Skeletal muscle tissue (tissue), 4 donors: ENCODE measurements around the gene PCDHGB7. TPM values are rescaled to one million over a fixed set of nuclear protein-coding genes. Genes with fewer than 3 reads are reported as not detected.
"Not testable (repeated sequence)": the region's sequence is repeated elsewhere in the genome, so short reads cannot be mapped to it uniquely, and the experiment has no call there.

Source experiments
- H3K27ac ChIP-seq: one replicate; pipeline ENCODE4 v1.7.0; 2013; ENCODE audit warnings: mild to moderate bottlenecking, low read depth, low read length, inconsistent platforms
- H3K27me3 ChIP-seq, 3 donors: one replicate each; pipeline ENCODE4 v1.7.0; 2013; ENCODE audit warnings: low read length in 3 of 3; ENCODE audit not compliant: control insufficient read depth in 3 of 3, insufficient read depth in 3 of 3
- H3K36me3 ChIP-seq, 3 donors: one replicate each; pipeline ENCODE4 v1.7.0; 2013; ENCODE audit warnings: low read length in 3 of 3; ENCODE audit not compliant: control insufficient read depth in 3 of 3, insufficient read depth in 3 of 3
- H3K4me1 ChIP-seq, 3 donors: one replicate each; pipeline ENCODE4 v1.7.0; 2013; ENCODE audit warnings: low read length in 3 of 3, mild to moderate bottlenecking in 3 of 3; ENCODE audit not compliant: control insufficient read depth in 3 of 3, insufficient read depth in 3 of 3
- H3K4me3 ChIP-seq, 3 donors: one replicate each; pipeline ENCODE4 v1.7.0; 2013; ENCODE audit warnings: low read length in 3 of 3
- H3K9ac ChIP-seq, 3 donors: one replicate each; pipeline ENCODE4 v1.7.0; 2013; ENCODE audit warnings: low read length in 3 of 3, mild to moderate bottlenecking in 3 of 3, moderate library complexity in 2 of 3, low read depth in 1 of 3
- H3K9me3 ChIP-seq, 3 donors: one replicate each; pipeline ENCODE4 v1.7.0; 2013; ENCODE audit warnings: low read length in 3 of 3; ENCODE audit not compliant: control insufficient read depth in 3 of 3
- total RNA-seq: library from RNA; depleted of rRNA; stranded (reverse); fragments of >200 nt; gene quantifications from one replicate; pipeline ENCODE4 v1.2.3, GENCODE V29; 2014
- donor health status: Osteomylitis.

The PCDHGB7 gene
- total RNA-seq, 1 donor from 2014 or later, result 7.3 TPM

- Histone ChIP-seq H3K9ac (peak within 1 kb of the TSS; percentile 36 to 83 (median 43)), H3K27ac (no peak within 1 kb of the TSS), H3K9me3 (peaks cover 10 to 25% (median 16%) of the 10 kb centered on the region in 3 donors), H3K4me1 (peaks cover 0 to 13% (median 6%) of the 10 kb centered on the region in 3 donors), H3K36me3 (peaks cover 2 to 20% (median 4%) of the 10 kb centered on the region in 3 donors), H3K4me3 (peak within 1 kb of the TSS; percentile 67 to 73 (median 70)), H3K27me3 (peaks cover 0 to 7% (median 6%) of the 10 kb centered on the region in 3 donors)
Measured at GRCh38 chr5:141412854-141413539, 4.5 kb upstream of the PCDHGB7 start, which contains the start of gene PCDHGA10. Gene PCDHGA10, plus strand, starts transcription at chr5:141412987. Its CDS starts 189 bp downstream, at chr5:141413176.

- H3K27ac ChIP-seq, result no peak overlapping the region
- peak overlapping the region in 2 of 3 donors; percentile 25 to 43 for H3K9ac ChIP-seq
- H3K4me3 ChIP-seq, result peak overlapping the region; percentile 55 to 70 (median 67)
- peaks cover 14 to 28% (median 20%) of the 10 kb centered on the region in 3 donors for H3K9me3 ChIP-seq
- peaks cover 0 to 19% (median 8%) of the 10 kb centered on the region in 3 donors for H3K4me1 ChIP-seq
- peaks cover 0 to 7% (median 6%) of the 10 kb centered on the region in 3 donors for H3K27me3 ChIP-seq
- H3K36me3 ChIP-seq, result peaks cover 2 to 22% (median 4%) of the 10 kb centered on the region in 3 donors
Measured at GRCh38 chr5:141413540-141414069, 3.9 kb upstream of the PCDHGB7 start.

GRCh38 chr5:141414548-141415274 is 2.8 kb upstream of the PCDHGB7 start:
- H3K36me3 ChIP-seq, result peaks cover 4 to 24% (median 5%) of the 10 kb centered on the region in 3 donors
- peak overlapping the region in 2 of 3 donors; percentile 49 to 67 for H3K4me3 ChIP-seq
- not testable (repeated sequence) for H3K27ac ChIP-seq, H3K27me3 ChIP-seq, H3K9ac ChIP-seq
- H3K9me3 ChIP-seq, result peaks cover 19 to 27% (median 21%) of the 10 kb centered on the region in 3 donors
- peaks cover 0 to 23% (median 16%) of the 10 kb centered on the region in 3 donors for H3K4me1 ChIP-seq

GRCh38 chr5:141415275-141415618 is 2.2 kb upstream of the PCDHGB7 start:
- Histone ChIP-seq H3K4me1 (peaks cover 0 to 26% (median 15%) of the 10 kb centered on the region in 3 donors), H3K9me3 (peaks cover 21 to 24% (median 21%) of the 10 kb centered on the region in 3 donors), H3K36me3 (peaks cover under 1 to 19% (median 7%) of the 10 kb centered on the region in 3 donors)
- not testable (repeated sequence) for H3K4me3 ChIP-seq, H3K27ac ChIP-seq, H3K27me3 ChIP-seq, H3K9ac ChIP-seq

- H3K27me3 ChIP-seq, result peaks cover 2 to 3% (median 2%) of the 10 kb centered on the region in 3 donors
- H3K36me3 ChIP-seq, result peaks cover 6 to 19% (median 7%) of the 10 kb centered on the region in 3 donors
- no peak overlapping the region for H3K9ac ChIP-seq
- H3K4me3 ChIP-seq, result peak overlapping the region; percentile 26 to 58 (median 37)
- H3K27ac ChIP-seq, result no peak overlapping the region
- H3K4me1 ChIP-seq, result peaks cover 0 to 32% (median 19%) of the 10 kb centered on the region in 3 donors
- H3K9me3 ChIP-seq, result peaks cover 24 to 43% (median 33%) of the 10 kb centered on the region in 3 donors
Measured at GRCh38 chr5:141419074-141419880, 1.8 kb downstream of the PCDHGB7 start.

GRCh38 chr5:141420855-141421488 is 3.5 kb downstream of the PCDHGB7 start, which contains the start of gene PCDHGA11:
Gene PCDHGA11, plus strand, starts transcription at chr5:141421051. Its CDS starts 177 bp downstream, at chr5:141421228.
- Histone ChIP-seq H3K4me1 (peaks cover 0 to 25% (median 19%) of the 10 kb centered on the region in 3 donors), H3K27me3 (peaks cover 0 to 3% (median 2%) of the 10 kb centered on the region in 3 donors), H3K36me3 (peaks cover 5 to 16% (median 6%) of the 10 kb centered on the region in 3 donors), H3K4me3 (peak within 1 kb of the TSS; percentile 59 to 71 (median 67)), H3K9ac (peak within 1 kb of the TSS in 2 of 3 donors; percentile 50 to 63), H3K27ac (peak within 1 kb of the TSS; percentile 19), H3K9me3 (peaks cover 30 to 39% (median 36%) of the 10 kb centered on the region in 3 donors)

- Histone ChIP-seq H3K27ac (peak overlapping the region; percentile 19), H3K27me3 (peaks cover 0 to 3% (median 2%) of the 10 kb centered on the region in 3 donors), H3K4me1 (peaks cover 0 to 25% (median 19%) of the 10 kb centered on the region in 3 donors), H3K9me3 (peaks cover 31 to 43% (median 41%) of the 10 kb centered on the region in 3 donors), H3K9ac (peak overlapping the region in 2 of 3 donors; percentile 50 to 63), H3K4me3 (peak overlapping the region; percentile 59 to 71 (median 67)), H3K36me3 (peaks cover 5 to 18% (median 6%) of the 10 kb centered on the region in 3 donors)
Measured at GRCh38 chr5:141421489-141421855, 4.0 kb downstream of the PCDHGB7 start.

- Histone ChIP-seq H3K27ac (no peak overlapping the region), H3K27me3 (peaks cover 0 to 3% (median 2%) of the 10 kb centered on the region in 3 donors), H3K9me3 (peaks cover 39 to 55% (median 47%) of the 10 kb centered on the region in 3 donors), H3K4me3 (peak overlapping the region in 2 of 3 donors; percentile 24 to 41), H3K36me3 (peaks cover 9 to 25% (median 11%) of the 10 kb centered on the region in 3 donors), H3K4me1 (peaks cover 0 to 25% (median 19%) of the 10 kb centered on the region in 3 donors), H3K9ac (no peak overlapping the region)
Measured at GRCh38 chr5:141422742-141423291, 5.3 kb downstream of the PCDHGB7 start.
